GM23338 (cell line): ENCODE results near the gene C14orf180. TPM values are rescaled to one million over a fixed set of nuclear protein-coding genes. Genes with fewer than 3 reads are reported as not detected.

Experiments
- ATAC-seq: fragments of 200-7000 bp; cut with Tn5 transposase; 3 replicates; pipeline ENCODE4 v1.9.1; 2020
- DNase-seq: peaks from one replicate; pipeline ENCODE4 v3.0.0-alpha.2; 2015; ENCODE audit warnings: low spot score
- H2AFZ ChIP-seq: fragments of 200-600 bp; sonication (generic); 2 replicates; pipeline ENCODE4 v1.8.0; 2016; ENCODE audit warnings: antibody characterized with exemption, mild to moderate bottlenecking, moderate library complexity
- H3F3A ChIP-seq: fragments of 200-600 bp; sonication (generic); replicated peaks from 2 replicates; pipeline ENCODE4 v1.8.0; 2017; ENCODE audit warnings: antibody characterized with exemption, mixed run types, low read depth
- H3K27ac ChIP-seq: fragments of 200-600 bp; sonication (generic); 2 replicates; pipeline ENCODE4 v1.6.1; 2016; ENCODE audit warnings: low read depth
- H3K27me3 ChIP-seq: fragments of 200-600 bp; sonication (generic); 2 replicates; pipeline ENCODE4 v1.8.0; 2016; ENCODE audit warnings: mild to moderate bottlenecking, mixed run types, moderate library complexity; ENCODE audit not compliant: insufficient read depth
- H3K36me3 ChIP-seq: fragments of 200-600 bp; sonication (generic); 2 replicates; pipeline ENCODE4 v1.8.0; 2016; ENCODE audit warnings: mild to moderate bottlenecking; ENCODE audit not compliant: insufficient read depth
- H3K4me1 ChIP-seq: fragments of 200-600 bp; sonication (generic); 2 replicates; pipeline ENCODE4 v1.8.0; 2016; ENCODE audit warnings: mild to moderate bottlenecking, moderate library complexity; ENCODE audit not compliant: insufficient read depth
- H3K4me2 ChIP-seq: fragments of 200-600 bp; sonication (generic); 2 replicates; pipeline ENCODE4 v1.7.1; 2017; ENCODE audit warnings: mixed run types
- H3K4me3 ChIP-seq: fragments of 200-600 bp; sonication (generic); 2 replicates; pipeline ENCODE4 v1.6.1; 2016; ENCODE audit warnings: mixed run types
- H3K79me2 ChIP-seq: fragments of 200-600 bp; sonication (generic); replicated peaks from 2 replicates; pipeline ENCODE4 v1.8.0; 2017; ENCODE audit warnings: mild to moderate bottlenecking; ENCODE audit not compliant: insufficient read depth
- H3K9me2 ChIP-seq: fragments of 200-600 bp; sonication (generic); 2 replicates; pipeline ENCODE4 v1.8.0; 2017; ENCODE audit not compliant: insufficient read depth
- H4K20me1 ChIP-seq: fragments of 200-600 bp; sonication (generic); replicated peaks from 2 replicates; pipeline ENCODE4 v1.8.0; 2017; ENCODE audit warnings: mild to moderate bottlenecking; ENCODE audit not compliant: insufficient read depth
- H3K27ac Mint-ChIP-seq: 2 replicates; pipeline ENCODE4 v1.8.0; 2020; ENCODE audit warnings: inconsistent platforms, mild to moderate bottlenecking, moderate library complexity, mixed read lengths
- H3K27me3 Mint-ChIP-seq: 3 replicates; pipeline ENCODE4 v1.8.0; 2022; ENCODE audit warnings: low read depth, mild to moderate bottlenecking, moderate library complexity, mixed read lengths, inconsistent platforms; ENCODE audit not compliant: insufficient read depth, poor library complexity
- H3K36me3 Mint-ChIP-seq: 3 replicates; pipeline ENCODE4 v1.8.0; 2021; ENCODE audit warnings: low read depth, mild to moderate bottlenecking, inconsistent platforms, moderate library complexity, mixed read lengths
- H3K4me1 Mint-ChIP-seq: 3 replicates; pipeline ENCODE4 v1.8.0; 2020; ENCODE audit warnings: mild to moderate bottlenecking, inconsistent platforms, mixed read lengths
- H3K4me3 Mint-ChIP-seq: 3 replicates; pipeline ENCODE4 v1.8.0; 2021; ENCODE audit warnings: moderate library complexity, mild to moderate bottlenecking, inconsistent platforms, mixed read lengths
- H3K9me3 Mint-ChIP-seq: 3 replicates; pipeline ENCODE4 v1.8.0; 2020; ENCODE audit warnings: moderate library complexity, mild to moderate bottlenecking, inconsistent platforms, mixed read lengths
- CREB1 ChIP-seq: fragments of 250-450 bp; sonication (Bioruptor Pico); IDR thresholded peaks from 2 replicates; pipeline ENCODE4 v1.5.0; 2020; ENCODE audit warnings: low read depth, mild to moderate bottlenecking, moderate library complexity
- CTCF ChIP-seq, 2 experiments: fragments of 200-600 bp in 1 of 2; sonication (generic) in 1 of 2; conservative IDR thresholded peaks; 2 replicates each; pipeline versions ENCODE4 v1.5.1 to v1.6.1; 2016 to 2017; ENCODE audit warnings: antibody characterized with exemption in 2 of 2, low read depth in 2 of 2, mild to moderate bottlenecking in 2 of 2, moderate library complexity in 1 of 2
- EZH2 ChIP-seq: fragments of 200-600 bp; sonication (generic); IDR thresholded peaks from one replicate; pipeline ENCODE4 v1.8.0; 2017; ENCODE audit warnings: antibody characterized with exemption, mild to moderate bottlenecking, low read depth; ENCODE audit not compliant: unreplicated experiment
- EZH2phosphoT487 ChIP-seq: fragments of 200-600 bp; sonication (generic); IDR thresholded peaks from one replicate; pipeline ENCODE4 v1.8.1; 2018; ENCODE audit warnings: antibody characterized with exemption; ENCODE audit not compliant: unreplicated experiment
- JUNB ChIP-seq: IDR thresholded peaks from one replicate; pipeline ENCODE4 v1.6.1; 2016; ENCODE audit warnings: antibody characterized with exemption; ENCODE audit not compliant: unreplicated experiment
- NANOG ChIP-seq: IDR thresholded peaks from 2 replicates; pipeline ENCODE4 v1.6.1; 2016; ENCODE audit warnings: antibody characterized with exemption, borderline replicate concordance
- POLR2AphosphoS5 ChIP-seq: IDR thresholded peaks from 2 replicates; pipeline ENCODE4 v1.6.1; 2016; ENCODE audit warnings: antibody characterized with exemption, low read depth
- STAT1 ChIP-seq: IDR thresholded peaks from one replicate; pipeline ENCODE4 v1.6.1; 2016; ENCODE audit warnings: antibody characterized with exemption; ENCODE audit not compliant: unreplicated experiment
- ZNF331 ChIP-seq: fragments of 250-450 bp; sonication (Bioruptor Pico); IDR thresholded peaks from 2 replicates; pipeline ENCODE4 v1.5.0; 2020; ENCODE audit warnings: low read depth, mild to moderate bottlenecking, moderate library complexity
- ZNF462 ChIP-seq: fragments of 250-450 bp; sonication (Bioruptor Pico); IDR thresholded peaks from 2 replicates; pipeline ENCODE4 v1.5.0; 2020; ENCODE audit warnings: mild to moderate bottlenecking, moderate library complexity
- polyA plus RNA-seq: library from polyadenylated mRNA; unstranded; fragments of >200 nt; fragmentation: Nextera tagmentation; extraction: Ambion mirVana; gene quantifications from 2 replicates; pipeline ENCODE4 v1.2.1, GENCODE V29; 2016
- total RNA-seq: library from RNA; depleted of rRNA; stranded (reverse); fragments of >200 nt; shearing (Covaris generic); gene quantifications from 2 replicates; pipeline ENCODE4 v1.2.3, GENCODE V29; 2014
- TF ChIP-seq, protein P1 (sequence below): IDR thresholded peaks from one replicate; pipeline ENCODE4 v1.6.1; 2018; ENCODE audit warnings: antibody characterized with exemption; ENCODE audit not compliant: unreplicated experiment
- TF ChIP-seq, protein P2 (sequence below): IDR thresholded peaks from 2 replicates; pipeline ENCODE4 v1.6.1; 2016; ENCODE audit warnings: antibody characterized with exemption

C14orf180 gene
- total and polyA plus RNA-seq, 2 experiments from 2014 or later, result not detected

GRCh38 chr14:104547310-104547997, 32.1 kb upstream of the C14orf180 start:
- H3K36me3 ChIP-seq, result no peaks in the 10 kb centered on the region
- no peak for ATAC-seq
- TF ChIP-seq CREB1 (CRISPR knock-in tag), result no peak
- TF ChIP-seq, protein P1, sequence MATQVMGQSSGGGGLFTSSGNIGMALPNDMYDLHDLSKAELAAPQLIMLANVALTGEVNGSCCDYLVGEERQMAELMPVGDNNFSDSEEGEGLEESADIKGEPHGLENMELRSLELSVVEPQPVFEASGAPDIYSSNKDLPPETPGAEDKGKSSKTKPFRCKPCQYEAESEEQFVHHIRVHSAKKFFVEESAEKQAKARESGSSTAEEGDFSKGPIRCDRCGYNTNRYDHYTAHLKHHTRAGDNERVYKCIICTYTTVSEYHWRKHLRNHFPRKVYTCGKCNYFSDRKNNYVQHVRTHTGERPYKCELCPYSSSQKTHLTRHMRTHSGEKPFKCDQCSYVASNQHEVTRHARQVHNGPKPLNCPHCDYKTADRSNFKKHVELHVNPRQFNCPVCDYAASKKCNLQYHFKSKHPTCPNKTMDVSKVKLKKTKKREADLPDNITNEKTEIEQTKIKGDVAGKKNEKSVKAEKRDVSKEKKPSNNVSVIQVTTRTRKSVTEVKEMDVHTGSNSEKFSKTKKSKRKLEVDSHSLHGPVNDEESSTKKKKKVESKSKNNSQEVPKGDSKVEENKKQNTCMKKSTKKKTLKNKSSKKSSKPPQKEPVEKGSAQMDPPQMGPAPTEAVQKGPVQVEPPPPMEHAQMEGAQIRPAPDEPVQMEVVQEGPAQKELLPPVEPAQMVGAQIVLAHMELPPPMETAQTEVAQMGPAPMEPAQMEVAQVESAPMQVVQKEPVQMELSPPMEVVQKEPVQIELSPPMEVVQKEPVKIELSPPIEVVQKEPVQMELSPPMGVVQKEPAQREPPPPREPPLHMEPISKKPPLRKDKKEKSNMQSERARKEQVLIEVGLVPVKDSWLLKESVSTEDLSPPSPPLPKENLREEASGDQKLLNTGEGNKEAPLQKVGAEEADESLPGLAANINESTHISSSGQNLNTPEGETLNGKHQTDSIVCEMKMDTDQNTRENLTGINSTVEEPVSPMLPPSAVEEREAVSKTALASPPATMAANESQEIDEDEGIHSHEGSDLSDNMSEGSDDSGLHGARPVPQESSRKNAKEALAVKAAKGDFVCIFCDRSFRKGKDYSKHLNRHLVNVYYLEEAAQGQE, result no peak
- TF ChIP-seq ZNF462 (CRISPR knock-in tag), result no peak
- no peak for TF ChIP-seq CTCF (conservative IDR thresholded peaks at IDR 0.05; ENCODE audit: low read depth in 2 of 2)
- no peak for TF ChIP-seq JUNB
- no peak for TF ChIP-seq EZH2
- TF ChIP-seq POLR2AphosphoS5, result no peak
- TF ChIP-seq NANOG, result no peak
- no peak for TF ChIP-seq EZH2phosphoT487
- no peak for TF ChIP-seq STAT1
- TF ChIP-seq ZNF331 (CRISPR knock-in tag), result no peak
- TF ChIP-seq, protein P2, sequence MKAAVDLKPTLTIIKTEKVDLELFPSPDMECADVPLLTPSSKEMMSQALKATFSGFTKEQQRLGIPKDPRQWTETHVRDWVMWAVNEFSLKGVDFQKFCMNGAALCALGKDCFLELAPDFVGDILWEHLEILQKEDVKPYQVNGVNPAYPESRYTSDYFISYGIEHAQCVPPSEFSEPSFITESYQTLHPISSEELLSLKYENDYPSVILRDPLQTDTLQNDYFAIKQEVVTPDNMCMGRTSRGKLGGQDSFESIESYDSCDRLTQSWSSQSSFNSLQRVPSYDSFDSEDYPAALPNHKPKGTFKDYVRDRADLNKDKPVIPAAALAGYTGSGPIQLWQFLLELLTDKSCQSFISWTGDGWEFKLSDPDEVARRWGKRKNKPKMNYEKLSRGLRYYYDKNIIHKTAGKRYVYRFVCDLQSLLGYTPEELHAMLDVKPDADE, result no peak

More at GRCh38 chr14:104547310-104547997, 32.1 kb upstream of the C14orf180 start:
- H3K4me1 Mint-ChIP-seq, result peaks cover 18% of the 10 kb centered on the region
- no peaks in the 10 kb centered on the region for H3K9me3 Mint-ChIP-seq
- no peaks in the 10 kb centered on the region for H3K9me2 ChIP-seq
- peaks cover 7% of the 10 kb centered on the region for H3K27me3 Mint-ChIP-seq
- no peaks in the 10 kb centered on the region for H3F3A ChIP-seq
- no peak overlapping the region for H3K27ac ChIP-seq
- no peak overlapping the region for H3K4me3 ChIP-seq
- H2AFZ ChIP-seq, result no peak overlapping the region
- H3K36me3 Mint-ChIP-seq, result no peaks in the 10 kb centered on the region
- H3K4me2 ChIP-seq, result no peak overlapping the region
- H3K79me2 ChIP-seq, result no peaks in the 10 kb centered on the region
- no peaks in the 10 kb centered on the region for H3K4me1 ChIP-seq
- DNase-seq, result no peak
- no peaks in the 10 kb centered on the region for H3K27me3 ChIP-seq
- H3K4me3 Mint-ChIP-seq, result no peak overlapping the region
- H3K27ac Mint-ChIP-seq, result no peak overlapping the region
- H4K20me1 ChIP-seq, result no peaks in the 10 kb centered on the region
